ENCODE results near the gene PRUNE1.

The PRUNE1 gene

GRCh38 chr1:150976879-150977694 is 31.2 kb upstream of the PRUNE1 start:
- peak; percentile 9 to 57 (median 31) for DNase-seq

GRCh38 chr1:150979092-150980056 is 28.9 kb upstream of the PRUNE1 start:
- peak; percentile 65 to 81 (median 78) for DNase-seq

GRCh38 chr1:150981177-150981804 is 27.0 kb upstream of the PRUNE1 start:
- DNase-seq: no peak

GRCh38 chr1:150981805-150982712 is 26.2 kb upstream of the PRUNE1 start, which contains the start of gene ANXA9:
Gene ANXA9 (plus strand): TSS chr1:150982292. CDS start chr1:150983106, 814 bp downstream.
- no peak for DNase-seq

GRCh38 chr1:150985179-150985825 is 22.9 kb upstream of the PRUNE1 start:
- no peak for DNase-seq

GRCh38 chr1:150987924-150988323 is 20.3 kb upstream of the PRUNE1 start:
- no peak for DNase-seq

GRCh38 chr1:150992626-150993025 is 15.6 kb upstream of the PRUNE1 start:
- DNase-seq: no peak

- DNase-seq: no peak
These were observed 14.0 kb upstream of the PRUNE1 start for GRCh38 chr1:150994248-150994647.

GRCh38 chr1:150995460-150995859 is 12.8 kb upstream of the PRUNE1 start:
- no peak for DNase-seq

- peak in 1 of 4 experiments; percentile 6 for DNase-seq
These were observed 12.4 kb upstream of the PRUNE1 start for GRCh38 chr1:150995896-150996295.

- DNase-seq: no peak
These were observed 10.9 kb upstream of the PRUNE1 start for GRCh38 chr1:150997126-150997872.

GRCh38 chr1:150997949-150998348 is 10.3 kb upstream of the PRUNE1 start:
- DNase-seq: no peak

GRCh38 chr1:150999051-150999674 is 9.1 kb upstream of the PRUNE1 start:
- no peak for DNase-seq

- no peak for DNase-seq
These were observed 8.3 kb upstream of the PRUNE1 start for GRCh38 chr1:150999926-151000325.

GRCh38 chr1:151000408-151000807 is 7.8 kb upstream of the PRUNE1 start:
- no peak for DNase-seq

- DNase-seq: no peak
These were observed 6.6 kb upstream of the PRUNE1 start for GRCh38 chr1:151001602-151002001.

- no peak for DNase-seq
These were observed 6.2 kb upstream of the PRUNE1 start for GRCh38 chr1:151002051-151002450.

GRCh38 chr1:151002611-151003010 is 5.6 kb upstream of the PRUNE1 start:
- DNase-seq: no peak

- no peak for DNase-seq
These were observed 5.1 kb upstream of the PRUNE1 start for GRCh38 chr1:151003180-151003579.

- no peak for DNase-seq
These were observed 2.4 kb upstream of the PRUNE1 start for GRCh38 chr1:151005729-151006319.

All from activated naive CD4-positive, alpha-beta T cell (primary cell).